NCI-H446 treated with DMSO at 0.1 percent for 48 hours (cell line): ENCODE results near the gene FEZF1.

Experiments
- DNase-seq: peaks from one replicate; lab custom pipeline; 2025; lab: John Stamatoyannopoulos, UW

The FEZF1 gene

DNA sequence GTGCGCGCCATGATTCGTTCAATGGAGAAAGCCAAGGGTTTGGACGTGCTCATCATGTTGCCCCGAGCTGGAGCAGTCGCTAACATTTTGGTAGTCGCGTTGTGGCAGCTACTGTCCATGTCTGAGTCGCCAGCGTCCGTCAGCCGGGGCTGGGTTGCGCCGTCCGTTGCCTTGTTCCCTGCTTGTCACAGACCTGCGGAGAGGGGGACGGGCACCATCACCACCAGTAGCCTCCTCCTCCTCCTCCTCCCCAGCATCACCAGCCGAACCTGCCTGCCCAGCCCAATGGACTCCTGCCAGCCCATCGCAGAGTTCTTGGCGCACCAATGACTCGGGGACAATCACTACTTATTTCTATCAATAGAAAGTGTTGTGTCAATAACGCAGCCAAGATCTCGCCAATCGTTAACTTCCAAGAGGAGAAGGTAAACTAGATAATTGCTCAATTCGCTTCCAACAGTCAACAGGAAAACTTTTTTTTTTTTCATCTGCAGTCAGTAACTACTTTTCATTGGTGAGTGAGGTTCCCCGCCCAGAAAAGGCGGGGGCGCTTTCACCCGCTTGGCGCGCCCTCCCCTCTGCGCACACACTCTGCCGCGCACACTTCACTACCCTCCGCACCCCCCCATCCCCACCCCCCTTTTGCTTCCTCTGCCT, at the start of gene FEZF1:
TSS of gene FEZF1 (minus strand) at position 432 of the 657 bp plus-strand sequence. CDS start at position 119, 313 bp downstream.
- DNase-seq: no peak

GRCh38 chr7:122352454-122352853, 47.9 kb upstream of the FEZF1 start:
- DNase-seq: no peak

DNA sequence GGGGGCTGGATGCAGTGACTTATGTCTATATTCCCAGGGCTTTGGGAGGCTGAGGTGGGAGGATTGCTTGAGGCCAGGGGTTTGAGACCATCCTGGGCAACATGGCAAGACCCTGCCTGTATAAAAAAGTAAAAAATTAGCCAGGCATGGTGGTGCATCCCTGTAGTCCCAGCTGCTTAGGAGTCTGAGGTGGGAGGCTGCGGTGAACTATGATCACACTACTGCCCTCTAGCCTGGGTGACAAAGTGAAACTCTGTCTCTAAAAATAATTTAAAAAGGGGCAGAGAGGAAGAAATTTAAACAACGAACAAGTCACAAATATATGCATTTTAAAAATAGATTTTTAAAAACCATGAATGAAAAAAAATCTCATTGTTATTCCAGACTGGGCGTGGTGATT, 46.2 kb upstream of the FEZF1 start:
- DNase-seq: no peak

DNA sequence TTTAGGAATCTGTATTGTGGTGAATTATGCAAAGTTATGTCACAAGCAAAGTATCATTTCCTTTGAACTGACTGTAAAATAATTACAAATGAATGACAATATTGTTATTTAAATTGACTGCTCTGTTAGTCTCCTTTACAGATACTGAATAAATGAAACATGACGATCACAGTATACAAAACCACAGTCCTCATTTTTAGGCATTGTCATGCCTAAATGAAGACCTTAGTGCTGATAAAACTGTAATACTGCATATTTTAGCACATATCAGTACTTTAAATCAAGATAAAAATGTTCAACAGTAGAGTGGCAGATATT, 39.7 kb upstream of the FEZF1 start:
- no peak for DNase-seq

DNA sequence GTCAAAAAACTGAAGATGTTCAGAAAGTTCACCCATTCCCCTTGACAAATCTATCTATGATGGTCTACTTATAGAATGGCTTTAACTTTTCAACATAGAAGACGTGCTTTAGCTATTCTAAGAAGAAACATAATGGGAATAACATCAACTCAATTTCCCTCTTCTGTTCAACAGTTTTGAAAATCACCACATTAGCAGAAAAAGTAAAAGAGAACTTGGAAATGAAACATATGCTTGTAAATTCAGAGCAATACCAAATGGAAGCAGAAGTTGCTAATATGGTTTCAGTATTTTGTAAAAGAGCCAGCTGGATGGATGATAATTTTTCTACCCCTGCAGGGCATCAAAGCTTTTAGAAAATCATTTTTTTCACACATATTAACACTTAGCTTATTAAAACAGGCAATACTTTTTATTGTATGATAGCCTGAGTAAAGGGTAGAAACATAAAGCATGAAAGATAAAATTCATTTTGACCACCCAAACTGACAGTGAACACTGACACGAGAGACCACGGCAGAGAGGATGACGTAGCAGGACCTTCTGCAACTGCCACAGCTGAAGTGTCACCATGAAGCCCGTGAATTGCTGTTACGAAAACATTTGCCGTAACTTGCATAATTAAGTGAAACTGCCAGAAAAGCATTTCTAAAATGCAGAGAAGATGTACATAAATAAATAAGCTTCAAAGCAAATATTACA, 39.2 kb upstream of the FEZF1 start:
- no peak for DNase-seq

- no peak for DNase-seq
Observed at GRCh38 chr7:122340427-122340826, 35.9 kb upstream of the FEZF1 start.

GRCh38 chr7:122339145-122339904, 34.8 kb upstream of the FEZF1 start:
- no peak for DNase-seq

DNA sequence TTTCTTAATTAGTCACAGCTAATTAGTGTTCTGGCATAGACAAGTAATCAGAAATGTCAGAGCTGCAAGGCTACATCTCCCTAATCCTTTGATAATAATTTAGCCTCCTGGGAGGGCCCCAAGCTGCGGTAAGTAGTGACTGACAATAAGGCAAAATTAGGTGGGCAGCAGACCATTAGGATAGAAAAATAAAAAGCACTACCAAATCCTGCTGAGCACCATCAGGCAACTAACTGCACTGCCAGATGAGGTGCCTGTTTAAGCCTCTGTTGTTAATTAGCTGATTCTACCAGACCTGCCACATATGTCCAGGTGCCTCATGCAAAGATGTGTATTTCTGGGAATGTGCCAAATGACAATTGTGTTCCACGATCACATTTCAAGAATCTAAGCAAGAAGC, 32.5 kb upstream of the FEZF1 start:
- no peak for DNase-seq

- DNase-seq: no peak
Observed at GRCh38 chr7:122329145-122329802, 24.7 kb upstream of the FEZF1 start.

GRCh38 chr7:122327969-122328368, 23.4 kb upstream of the FEZF1 start:
- DNase-seq: no peak

- no peak for DNase-seq
Observed at GRCh38 chr7:122316467-122317388, 12.2 kb upstream of the FEZF1 start.

DNA sequence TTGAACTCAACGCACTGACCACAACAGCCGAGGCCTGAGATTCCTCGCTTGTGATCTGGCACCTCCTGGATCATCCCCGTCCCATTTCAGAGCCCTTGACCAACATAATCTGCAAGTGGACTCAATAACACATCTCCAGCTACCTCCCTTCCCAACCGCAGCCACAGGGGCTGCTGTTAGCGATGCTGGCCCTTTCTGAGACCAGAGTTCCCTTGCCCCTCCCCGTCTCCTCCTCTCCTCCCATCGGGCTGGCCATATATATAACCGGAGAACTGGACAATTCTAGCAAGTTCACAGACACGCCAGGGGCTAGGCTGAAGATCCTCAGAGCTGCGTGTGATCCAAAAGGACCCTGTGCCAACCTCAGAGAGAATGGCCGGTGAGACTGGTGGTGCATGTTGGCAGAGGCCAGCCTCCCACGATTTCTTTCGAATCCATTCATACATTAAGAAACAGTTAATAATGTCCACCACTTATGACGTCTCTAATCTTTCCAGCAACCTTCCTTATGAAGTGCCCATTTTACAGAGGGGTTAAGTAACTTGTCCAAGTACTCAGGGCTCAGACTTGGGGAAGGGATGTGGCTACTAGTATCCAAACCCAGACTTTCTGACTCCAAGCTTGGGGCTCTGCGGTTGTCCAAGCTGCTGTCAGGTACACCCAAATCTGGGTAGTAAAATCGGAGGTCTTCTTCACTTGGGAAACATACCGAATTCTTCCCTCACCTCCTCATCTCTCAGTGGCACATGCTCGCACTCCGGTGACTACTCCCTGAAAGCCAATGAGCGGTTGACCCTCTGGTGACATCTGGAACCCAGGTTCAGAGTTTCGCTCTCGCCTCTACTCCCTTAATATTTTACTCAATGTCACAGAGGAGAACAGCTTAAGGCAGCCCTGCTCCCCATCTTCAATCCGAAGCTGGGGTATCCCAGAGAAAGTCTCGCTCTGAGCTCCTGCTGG, 11.2 kb upstream of the FEZF1 start:
- no peak for DNase-seq

- DNase-seq: no peak
Observed at GRCh38 chr7:122314284-122314683, 9.7 kb upstream of the FEZF1 start.

- DNase-seq: no peak
Observed at GRCh38 chr7:122312789-122313188, 8.2 kb upstream of the FEZF1 start.

DNA sequence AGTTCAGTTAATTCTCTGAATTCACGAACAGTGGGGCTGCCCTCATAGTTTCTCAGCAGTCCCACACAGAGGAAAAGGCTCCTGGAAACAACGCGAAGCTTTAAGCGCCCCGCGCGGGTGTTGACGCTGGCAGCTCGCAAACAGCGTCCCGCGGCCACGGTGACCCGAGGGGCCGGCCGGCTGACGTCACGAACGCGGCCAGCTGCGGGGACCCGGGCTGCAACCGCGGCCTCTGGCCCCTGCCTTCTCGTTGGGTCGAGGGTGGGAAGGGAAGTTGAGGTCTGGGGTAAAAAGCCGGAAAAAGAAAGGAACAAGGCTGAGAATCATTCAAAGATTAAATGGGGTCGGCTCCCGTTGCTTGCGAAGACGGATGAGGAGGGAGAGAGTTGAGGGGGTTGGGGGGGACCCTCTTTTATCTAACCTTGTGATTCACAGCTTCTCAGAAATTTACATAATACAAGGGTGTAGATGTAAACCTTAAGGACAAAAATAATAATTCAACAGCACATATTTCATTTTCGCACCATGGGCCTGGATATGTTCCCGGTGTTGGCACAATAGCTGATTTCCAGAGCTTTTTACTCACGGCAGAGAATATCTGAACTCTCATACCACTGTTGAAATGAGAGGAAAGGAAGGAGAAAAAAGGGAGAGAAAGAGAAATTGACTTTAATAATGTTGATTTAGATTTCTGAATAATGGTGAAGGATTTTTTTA, 7.3 kb upstream of the FEZF1 start:
- DNase-seq: no peak

DNA sequence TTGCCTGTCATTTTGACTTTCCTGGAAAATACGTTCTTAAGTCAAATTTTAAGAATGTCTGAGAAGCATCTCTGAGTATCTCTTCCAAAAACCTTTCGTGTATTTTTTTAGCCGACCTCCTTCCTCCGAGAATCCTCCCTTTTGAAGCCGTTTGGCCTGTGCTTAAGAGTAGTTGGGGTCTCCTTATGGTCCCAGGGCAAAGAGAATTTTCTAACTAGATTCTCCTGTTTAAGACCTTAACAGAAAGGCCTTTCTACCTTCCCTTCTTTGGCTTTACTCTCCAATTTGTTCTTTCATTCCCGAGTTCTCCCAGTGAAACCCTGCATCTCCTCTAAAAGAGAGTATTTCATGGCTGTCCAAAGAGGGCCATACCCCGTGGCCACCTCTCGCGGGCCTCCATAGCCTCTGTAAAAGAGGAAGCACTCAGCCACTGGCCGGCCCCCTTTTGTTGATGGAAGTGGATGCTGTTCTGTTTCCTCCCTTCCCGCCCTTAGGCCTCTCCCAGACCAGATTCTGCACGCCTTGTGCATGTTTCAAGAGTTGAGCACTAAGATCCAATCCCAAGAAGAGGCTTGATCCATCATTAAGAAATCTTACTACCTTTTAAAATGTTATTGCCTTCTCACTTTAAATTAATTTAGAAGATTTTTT, 6.6 kb upstream of the FEZF1 start:
- no peak for DNase-seq

DNA sequence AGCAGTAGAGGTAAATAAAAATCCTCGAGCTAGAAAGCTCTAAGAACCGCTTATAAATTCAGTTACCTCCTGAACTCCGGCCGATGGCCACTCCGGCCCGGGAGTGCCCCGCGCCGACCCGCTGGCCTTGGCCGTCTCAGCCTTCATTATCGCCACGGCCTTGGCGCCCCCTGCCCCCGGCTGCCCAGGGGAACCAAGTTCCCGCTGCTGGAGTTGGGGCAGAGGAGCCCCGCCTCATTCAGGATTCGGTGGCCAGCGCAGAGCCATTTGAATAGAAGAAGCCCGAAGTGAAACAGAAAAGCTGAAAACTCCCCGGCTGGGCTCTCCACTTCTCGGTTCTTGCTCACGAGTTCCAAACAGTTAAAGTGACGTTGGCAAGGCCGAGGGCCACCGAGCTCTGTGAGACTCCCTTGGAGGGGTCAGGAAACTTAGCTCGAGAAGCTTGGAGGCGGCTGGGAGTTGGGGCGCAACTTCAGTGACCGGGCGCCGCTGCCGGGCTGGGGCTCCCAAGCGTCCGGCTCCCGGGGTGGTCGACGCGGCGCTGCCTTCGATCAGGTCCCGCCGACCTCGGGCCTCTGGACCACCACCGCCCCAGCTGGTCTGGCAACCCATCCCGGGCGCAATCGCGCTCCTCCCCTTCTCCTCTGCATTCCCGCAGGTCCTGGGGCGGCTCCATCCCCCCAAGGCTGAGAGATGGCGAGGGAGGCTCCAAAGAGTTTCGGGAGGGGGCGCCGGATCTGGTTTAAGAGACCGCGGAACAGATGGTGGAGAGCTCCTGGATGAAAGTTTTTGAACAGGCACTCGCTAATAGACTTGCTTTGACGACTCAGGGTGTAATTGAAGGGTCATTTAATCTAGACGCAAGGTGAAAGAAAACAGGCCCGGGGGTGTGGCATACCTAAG, 5.8 kb upstream of the FEZF1 start:
- no peak for DNase-seq

DNA sequence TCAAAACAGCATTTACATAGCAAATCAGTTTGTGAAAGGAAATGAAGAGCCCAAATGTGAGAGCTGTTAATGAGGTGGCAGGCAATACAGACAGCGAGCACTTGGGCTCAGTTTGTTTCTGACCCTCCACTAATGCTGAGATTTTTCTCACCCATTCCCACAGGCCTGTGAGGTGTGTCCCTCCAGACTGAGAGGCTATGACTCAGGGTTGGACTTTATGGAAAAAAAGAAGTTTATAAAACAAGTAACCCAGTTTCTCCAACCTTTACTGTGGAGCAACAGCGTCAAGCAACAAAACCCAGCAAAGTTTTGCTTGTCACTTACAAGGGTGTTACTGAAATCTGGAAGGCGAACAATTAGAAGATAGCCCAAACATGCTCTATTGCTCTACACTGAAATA, 4.9 kb upstream of the FEZF1 start:
- DNase-seq: no peak
